ENCODE results near the gene CCDC188.

CCDC188 gene

DNA sequence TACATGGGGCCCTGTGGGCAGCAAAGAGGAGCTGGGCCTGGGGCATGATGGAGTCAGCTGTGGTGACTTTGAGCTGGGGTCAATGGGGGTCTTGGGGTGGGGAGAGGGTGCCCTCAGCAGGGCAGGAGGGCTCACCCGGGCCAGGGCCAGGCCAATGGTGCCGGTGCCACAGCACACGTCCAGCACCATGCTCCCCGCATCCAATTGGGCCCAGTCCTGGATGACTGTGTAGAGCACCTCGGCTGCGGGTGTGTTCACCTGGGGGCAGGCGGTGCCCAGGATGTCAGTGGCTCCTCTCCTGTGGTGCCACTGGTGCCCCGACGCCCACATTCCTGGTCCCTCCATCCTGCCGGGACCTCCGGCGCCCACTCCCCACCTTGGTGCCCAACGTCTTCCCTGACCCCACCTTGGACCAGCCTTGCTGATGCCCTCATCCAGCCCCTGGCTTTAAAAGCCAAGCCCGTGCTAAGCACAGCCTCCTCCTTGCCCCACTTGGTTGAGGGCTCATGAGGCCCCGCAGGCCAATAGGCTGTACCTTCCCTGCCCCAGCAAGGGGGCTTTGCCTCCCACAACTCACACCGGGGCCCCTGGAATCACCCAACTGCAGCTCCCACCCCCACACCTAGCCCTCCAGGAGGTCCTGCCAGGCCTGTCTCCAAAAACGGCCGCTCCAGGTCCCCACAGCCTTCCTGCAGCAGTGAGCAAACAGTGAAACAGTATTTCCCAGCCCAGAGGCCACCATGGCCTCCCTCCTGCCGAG is 37.1 kb downstream of the CCDC188 start:
- TF ChIP-seq CTCF (IDR thresholded peaks at IDR 0.05; ENCODE audit: insufficient read depth, low read length, missing control alignments): no peak
- POLR2A ChIA-PET: no interaction called here
- CTCF ChIA-PET: no interaction called here
- H3K4me3 ChIP-seq (ENCODE audit: low read depth, low read length): no peak overlapping the region
- DNase-seq (ENCODE audit: low read depth, low spot score): no peak

- POLR2A ChIA-PET: no interaction called here
- CTCF ChIA-PET: no interaction called here
- no peak for TF ChIP-seq CTCF (IDR thresholded peaks at IDR 0.05; ENCODE audit: insufficient read depth, low read length, missing control alignments)
Measured at GRCh38 chr22:20112623-20113511, 38.0 kb downstream of the CCDC188 start.

DNA sequence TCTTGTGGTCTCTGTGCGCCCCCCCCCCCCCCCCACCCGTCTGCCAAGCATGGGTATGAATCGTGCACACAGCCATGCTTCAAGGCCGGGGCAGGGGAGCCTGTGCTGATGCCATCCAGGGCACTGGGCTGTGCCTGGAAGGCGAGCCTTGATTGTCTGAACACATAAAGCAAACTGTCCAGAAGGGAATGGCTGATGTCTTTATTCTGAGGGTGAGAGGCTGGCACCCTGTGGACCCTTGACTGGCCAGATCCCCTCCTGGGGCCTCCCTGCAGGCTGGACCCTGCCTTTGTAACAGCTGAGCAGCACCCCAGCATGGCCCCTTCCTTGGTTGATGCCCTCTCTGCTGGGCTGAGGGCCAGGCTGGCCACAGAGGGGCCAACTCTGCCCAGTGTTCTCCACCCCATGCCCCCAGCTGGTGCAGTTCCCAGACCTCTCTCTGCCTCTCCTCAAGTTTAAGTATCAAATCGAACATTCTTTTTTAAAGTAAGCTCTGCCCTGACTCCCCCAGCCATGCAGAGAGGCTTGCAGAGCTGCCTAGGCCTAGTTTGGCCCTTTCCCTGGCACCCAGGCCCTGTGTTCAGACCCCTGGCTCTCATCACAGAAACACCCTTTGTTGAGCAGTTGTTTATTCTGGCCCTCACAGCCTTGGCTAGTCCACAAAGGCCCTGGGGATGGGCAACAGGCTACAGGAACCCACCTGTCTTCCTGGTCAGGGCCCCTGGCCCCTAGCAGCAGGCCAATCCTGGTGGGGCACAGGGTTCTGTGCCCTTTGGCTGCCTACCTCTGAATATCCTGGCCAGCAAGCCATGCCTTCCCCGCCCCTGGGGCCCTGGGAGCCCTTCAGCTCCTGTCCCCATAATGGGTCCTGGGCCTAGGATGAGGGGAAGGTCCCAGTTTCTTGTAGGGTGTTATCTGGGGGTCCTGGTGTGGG is 38.9 kb downstream of the CCDC188 start:
- DNase-seq (ENCODE audit: low read depth, low spot score): no peak
- TF ChIP-seq CTCF (IDR thresholded peaks at IDR 0.05; ENCODE audit: insufficient read depth, low read length, missing control alignments): no peak
- ChIA-PET CTCF (interaction anchor here (1.4 kb wide), 1 partner anchor 18 kb away, joined by 4 read pairs; no protein-coding TSS in a partner anchor), POLR2A (no interaction called here)
- H3K4me3 ChIP-seq (ENCODE audit: low read depth, low read length): no peak overlapping the region

More at GRCh38 chr22:20112623-20113511, 38.0 kb downstream of the CCDC188 start:
- DNase-seq (ENCODE audit: low read depth, low spot score): no peak
- H3K4me3 ChIP-seq (ENCODE audit: low read depth, low read length): no peak overlapping the region

- peak; percentile 29 for TF ChIP-seq CTCF (IDR thresholded peaks at IDR 0.05; ENCODE audit: insufficient read depth, low read length, missing control alignments)
- POLR2A ChIA-PET: interaction anchor here (1.4 kb wide), 1 partner anchor 31 kb away, joined by 3 read pairs; the partner anchor contains the start of gene DGCR8
- CTCF ChIA-PET: interaction anchor here (0.7 to 1.4 kb wide), 6 partner anchors 10 to 141 kb away, joined by 3 to 7 read pairs (median 4); no protein-coding TSS in a partner anchor
- no peak for DNase-seq (ENCODE audit: low read depth, low spot score)
- H3K4me3 ChIP-seq (ENCODE audit: low read depth, low read length): no peak overlapping the region
Measured at GRCh38 chr22:20111045-20111688, 39.7 kb downstream of the CCDC188 start.

DNA sequence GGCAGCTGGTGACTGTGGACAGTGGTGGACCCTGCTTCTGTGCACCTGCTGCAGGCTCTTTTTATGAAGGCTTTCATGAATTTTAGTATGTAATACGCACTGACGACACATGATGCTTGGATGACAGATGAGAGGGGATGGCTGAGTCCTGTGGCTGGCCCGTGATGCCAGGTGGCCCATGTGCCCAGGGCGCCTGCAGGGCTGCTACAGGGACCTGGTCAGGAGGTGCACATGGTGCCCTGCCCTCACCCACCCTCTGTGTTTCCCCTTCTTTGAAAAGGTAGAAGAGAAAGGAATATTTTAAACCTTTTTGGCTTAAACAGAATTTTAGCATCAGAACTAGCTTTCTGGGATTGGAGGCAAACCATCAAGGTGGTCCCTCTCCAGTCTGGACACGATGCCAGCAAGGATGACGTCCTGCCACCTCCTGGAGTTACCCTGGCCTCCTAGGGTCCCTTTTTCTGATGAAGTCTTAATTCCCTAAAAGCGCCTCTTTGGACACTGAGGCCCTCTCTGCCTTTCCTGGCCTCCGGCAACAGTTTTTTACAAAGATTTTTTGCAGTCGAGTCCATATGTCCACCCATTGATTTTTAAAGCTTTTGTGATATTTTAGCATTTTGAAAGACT is 40.4 kb downstream of the CCDC188 start:
- CTCF ChIA-PET: interaction anchor here (0.7 to 1.4 kb wide), 6 partner anchors 9 to 140 kb away, joined by 3 to 7 read pairs (median 4); no protein-coding TSS in a partner anchor
- DNase-seq (ENCODE audit: low read depth, low spot score): no peak
- H3K4me3 ChIP-seq (ENCODE audit: low read depth, low read length): no peak overlapping the region
- TF ChIP-seq CTCF (IDR thresholded peaks at IDR 0.05; ENCODE audit: insufficient read depth, low read length, missing control alignments): no peak
- POLR2A ChIA-PET: interaction anchor here (1.4 kb wide), 1 partner anchor 31 kb away, joined by 3 read pairs; the partner anchor contains the start of gene DGCR8

Data from AG04449 (cell line).